SK-N-SH (cell line): ENCODE data around the gene PRKCB. TPM values are rescaled to one million over a fixed set of nuclear protein-coding genes. Genes with fewer than 3 reads are reported as not detected.

ENCODE experiments used
- CTCF ChIA-PET: fragments of 300-600, 350-600 bp; formaldehyde crosslinking; extraction: SDS; loops from one replicate; lab custom pipeline; 2021; lab: Yijun Ruan, JAX
- POLR2A ChIA-PET: fragments of 350-600 bp; sonication (Branson Sonifier 250); formaldehyde crosslinking; extraction: SDS; loops from one replicate; lab custom pipeline; 2020; ENCODE audit warnings: antibody characterized with exemption, inconsistent platforms; lab: Yijun Ruan, JAX
- DNase-seq: peaks from one replicate; pipeline ENCODE4 v3.0.0; 2012
- H2AFZ ChIP-seq: fragments of 200-600 bp; sonication (generic); 2 replicates; pipeline ENCODE4 v1.8.1; 2016; ENCODE audit warnings: antibody characterized with exemption, mild to moderate bottlenecking, low read depth
- H3F3A ChIP-seq: fragments of 200-600 bp; sonication (generic); replicated peaks from 2 replicates; pipeline ENCODE3; 2016; ENCODE audit warnings: antibody characterized with exemption, mild to moderate bottlenecking; ENCODE audit not compliant: insufficient read depth
- H3K27ac ChIP-seq, 2 experiments: fragments of 200-500 bp in 1 of 2; fragments of 200-600 bp in 1 of 2; sonication (Bioruptor generic) in 1 of 2; sonication (generic), shearing (Covaris generic) in 1 of 2; 2 replicates each; pipeline versions ENCODE4 v1.5.1 to v1.6.1; 2014 to 2016; ENCODE audit warnings: low read depth in 2 of 2, inconsistent platforms in 1 of 2, low read length in 1 of 2, mild to moderate bottlenecking in 1 of 2, mixed read lengths in 1 of 2
- H3K27me3 ChIP-seq: fragments of 200-600 bp; sonication (generic), shearing (Covaris generic); 2 replicates; pipeline ENCODE4 v1.6.1; 2016; ENCODE audit warnings: mixed run types; ENCODE audit not compliant: insufficient read depth
- H3K36me3 ChIP-seq, 2 experiments: fragments of 200-500 bp in 1 of 2; fragments of 200-600 bp in 1 of 2; sonication (Bioruptor generic) in 1 of 2; sonication (generic) in 1 of 2; replicated peaks in 1 of 2; 2 replicates each; pipeline versions ENCODE3 to v1.5.1; 2014 to 2016; ENCODE audit warnings: low read length in 1 of 2, mild to moderate bottlenecking in 1 of 2; ENCODE audit not compliant: insufficient read depth in 2 of 2, control insufficient read depth in 1 of 2
- H3K4me1 ChIP-seq, 2 experiments: fragments of 200-500 bp in 1 of 2; fragments of 200-600 bp in 1 of 2; sonication (Bioruptor generic) in 1 of 2; sonication (generic), shearing (Covaris generic) in 1 of 2; 2 replicates each; pipeline versions ENCODE4 v1.5.1 to v1.6.1; 2014 to 2016; ENCODE audit warnings: low read depth in 1 of 2, low read length in 1 of 2, mixed run types in 1 of 2; ENCODE audit not compliant: insufficient read depth in 2 of 2, control insufficient read depth in 1 of 2
- H3K4me2 ChIP-seq: fragments of 200-600 bp; sonication (generic), shearing (Covaris generic); 2 replicates; pipeline ENCODE4 v1.6.1; 2017; ENCODE audit warnings: mixed run types
- H3K4me3 ChIP-seq, 2 experiments: fragments of 200-500 bp in 1 of 2; fragments of 200-600 bp in 1 of 2; sonication (Bioruptor generic) in 1 of 2; sonication (generic), shearing (Covaris generic) in 1 of 2; 2 replicates each; pipeline versions ENCODE4 v1.5.1 to v1.8.1; 2014 to 2016; ENCODE audit warnings: low read depth in 2 of 2, inconsistent platforms in 1 of 2, low read length in 1 of 2, mild to moderate bottlenecking in 1 of 2, mixed read lengths in 1 of 2, moderate library complexity in 1 of 2
- H3K79me2 ChIP-seq: fragments of 200-600 bp; sonication (generic); 2 replicates; pipeline ENCODE4 v1.8.1; 2017; ENCODE audit warnings: mild to moderate bottlenecking; ENCODE audit not compliant: insufficient read depth
- H3K9ac ChIP-seq: fragments of 200-600 bp; sonication (generic); 2 replicates; pipeline ENCODE4 v1.6.1; 2017; ENCODE audit warnings: mixed run types
- H3K9me2 ChIP-seq: fragments of 200-600 bp; sonication (generic); 2 replicates; pipeline ENCODE4 v1.6.1; 2017; ENCODE audit warnings: mixed run types
- H3K9me3 ChIP-seq: fragments of 200-600 bp; sonication (generic); 2 replicates; pipeline ENCODE4 v1.6.1; 2017; ENCODE audit warnings: mixed run types, mild to moderate bottlenecking, moderate library complexity
- H4K20me1 ChIP-seq: fragments of 200-600 bp; sonication (generic); 2 replicates; pipeline ENCODE4 v1.6.1; 2017; ENCODE audit warnings: mild to moderate bottlenecking, mixed run types; ENCODE audit not compliant: insufficient read depth
- CHD2 ChIP-seq: fragments of 150-350 bp; IDR thresholded peaks from 2 replicates; pipeline ENCODE4 v1.6.1; 2018; ENCODE audit warnings: low read length; ENCODE audit not compliant: partially characterized antibody
- ELF1 ChIP-seq: IDR thresholded peaks from 2 replicates; pipeline ENCODE4 v1.4.0; 2012
- EP300 ChIP-seq, 2 experiments: IDR thresholded peaks; 2 replicates each; pipeline versions ENCODE4 v1.4.0 to v1.6.1; 2012; ENCODE audit warnings: borderline replicate concordance in 1 of 2, low read depth in 1 of 2, low read length in 1 of 2
- EZH2phosphoT487 ChIP-seq: fragments of 200-600 bp; sonication (generic); IDR thresholded peaks from 2 replicates; pipeline ENCODE4 v1.6.1; 2017; ENCODE audit warnings: low read depth, mixed run types, mild to moderate bottlenecking, antibody characterized with exemption, moderate library complexity, borderline replicate concordance
- FOXJ3 ChIP-seq: sonication (generic); formaldehyde crosslinking; IDR thresholded peaks from 2 replicates; pipeline ENCODE4 v1.5.1; 2020; ENCODE audit warnings: mild to moderate bottlenecking, missing genetic modification reagents
- JUND ChIP-seq: IDR thresholded peaks from 2 replicates; pipeline ENCODE4 v1.4.0; 2012
- MEF2A ChIP-seq: IDR thresholded peaks from 2 replicates; pipeline ENCODE4 v1.4.0; 2012; ENCODE audit warnings: low read depth, borderline replicate concordance
- NFIC ChIP-seq: IDR thresholded peaks from 2 replicates; pipeline ENCODE4 v1.4.0; 2012; ENCODE audit warnings: borderline replicate concordance
- NRF1 ChIP-seq: IDR thresholded peaks from 2 replicates; pipeline ENCODE4 v1.6.1; 2012; ENCODE audit warnings: low read depth, mild to moderate bottlenecking, low read length
- RAD21 ChIP-seq: IDR thresholded peaks from 2 replicates; pipeline ENCODE4 v1.6.1; 2012; ENCODE audit warnings: mild to moderate bottlenecking, low read length
- RFX5 ChIP-seq: IDR thresholded peaks from 2 replicates; pipeline ENCODE4 v1.6.1; 2012; ENCODE audit warnings: mild to moderate bottlenecking, improper control_type of control experiment, low read length
- RXRA ChIP-seq: IDR thresholded peaks from 2 replicates; pipeline ENCODE4 v1.4.0; 2012; ENCODE audit warnings: low read depth, mild to moderate bottlenecking, borderline replicate concordance
- SMC3 ChIP-seq: IDR thresholded peaks from 2 replicates; pipeline ENCODE4 v1.6.1; 2012; ENCODE audit warnings: low read depth, low read length, improper control_type of control experiment
- TAF1 ChIP-seq: IDR thresholded peaks from 2 replicates; pipeline ENCODE4 v1.6.1; 2012; ENCODE audit warnings: low read depth, mild to moderate bottlenecking, low read length, moderate library complexity, borderline replicate concordance
- TCF12 ChIP-seq: IDR thresholded peaks from 2 replicates; pipeline ENCODE4 v1.4.0; 2012
- TEAD4 ChIP-seq: IDR thresholded peaks from 2 replicates; pipeline ENCODE4 v1.4.0; 2012; ENCODE audit warnings: mild to moderate bottlenecking, borderline replicate concordance; ENCODE audit not compliant: insufficient read depth
- ZBTB33 ChIP-seq: IDR thresholded peaks from 2 replicates; pipeline ENCODE4 v1.4.0; 2012; ENCODE audit warnings: low read depth, borderline replicate concordance
- WGBS: methylation state at CpG from one replicate; pipeline ENCODE4 v1.1.6; 2017; ENCODE audit warnings: low lambda C conversion rate; 5-methylcytosine and 5-hydroxymethylcytosine counted together
- polyA plus RNA-seq, 3 experiments: library from polyadenylated mRNA; depleted of rRNA; stranded (reverse); fragments of >200 nt; gene quantifications; 2 replicates each; pipeline ENCODE4 v1.2.3, GENCODE V29; 2012
- TF ChIP-seq, protein P1 (sequence below): IDR thresholded peaks from 2 replicates; pipeline ENCODE4 v1.6.1; 2012; ENCODE audit warnings: mild to moderate bottlenecking, low read depth, low read length, moderate library complexity
- TF ChIP-seq, protein P2 (sequence below): IDR thresholded peaks from 2 replicates; pipeline ENCODE4 v1.4.0; 2012; ENCODE audit warnings: low read depth

PRKCB gene
- polyA plus RNA-seq, 1 of the 3 experiments (the other 2 are of a cell fraction): 0.12 TPM

GRCh38 chr16:24113115-24113745 lies 277.4 kb downstream of the PRKCB start (continued):
- TF ChIP-seq, protein P1, sequence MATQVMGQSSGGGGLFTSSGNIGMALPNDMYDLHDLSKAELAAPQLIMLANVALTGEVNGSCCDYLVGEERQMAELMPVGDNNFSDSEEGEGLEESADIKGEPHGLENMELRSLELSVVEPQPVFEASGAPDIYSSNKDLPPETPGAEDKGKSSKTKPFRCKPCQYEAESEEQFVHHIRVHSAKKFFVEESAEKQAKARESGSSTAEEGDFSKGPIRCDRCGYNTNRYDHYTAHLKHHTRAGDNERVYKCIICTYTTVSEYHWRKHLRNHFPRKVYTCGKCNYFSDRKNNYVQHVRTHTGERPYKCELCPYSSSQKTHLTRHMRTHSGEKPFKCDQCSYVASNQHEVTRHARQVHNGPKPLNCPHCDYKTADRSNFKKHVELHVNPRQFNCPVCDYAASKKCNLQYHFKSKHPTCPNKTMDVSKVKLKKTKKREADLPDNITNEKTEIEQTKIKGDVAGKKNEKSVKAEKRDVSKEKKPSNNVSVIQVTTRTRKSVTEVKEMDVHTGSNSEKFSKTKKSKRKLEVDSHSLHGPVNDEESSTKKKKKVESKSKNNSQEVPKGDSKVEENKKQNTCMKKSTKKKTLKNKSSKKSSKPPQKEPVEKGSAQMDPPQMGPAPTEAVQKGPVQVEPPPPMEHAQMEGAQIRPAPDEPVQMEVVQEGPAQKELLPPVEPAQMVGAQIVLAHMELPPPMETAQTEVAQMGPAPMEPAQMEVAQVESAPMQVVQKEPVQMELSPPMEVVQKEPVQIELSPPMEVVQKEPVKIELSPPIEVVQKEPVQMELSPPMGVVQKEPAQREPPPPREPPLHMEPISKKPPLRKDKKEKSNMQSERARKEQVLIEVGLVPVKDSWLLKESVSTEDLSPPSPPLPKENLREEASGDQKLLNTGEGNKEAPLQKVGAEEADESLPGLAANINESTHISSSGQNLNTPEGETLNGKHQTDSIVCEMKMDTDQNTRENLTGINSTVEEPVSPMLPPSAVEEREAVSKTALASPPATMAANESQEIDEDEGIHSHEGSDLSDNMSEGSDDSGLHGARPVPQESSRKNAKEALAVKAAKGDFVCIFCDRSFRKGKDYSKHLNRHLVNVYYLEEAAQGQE: no peak
- no peak for TF ChIP-seq NRF1

DNA sequence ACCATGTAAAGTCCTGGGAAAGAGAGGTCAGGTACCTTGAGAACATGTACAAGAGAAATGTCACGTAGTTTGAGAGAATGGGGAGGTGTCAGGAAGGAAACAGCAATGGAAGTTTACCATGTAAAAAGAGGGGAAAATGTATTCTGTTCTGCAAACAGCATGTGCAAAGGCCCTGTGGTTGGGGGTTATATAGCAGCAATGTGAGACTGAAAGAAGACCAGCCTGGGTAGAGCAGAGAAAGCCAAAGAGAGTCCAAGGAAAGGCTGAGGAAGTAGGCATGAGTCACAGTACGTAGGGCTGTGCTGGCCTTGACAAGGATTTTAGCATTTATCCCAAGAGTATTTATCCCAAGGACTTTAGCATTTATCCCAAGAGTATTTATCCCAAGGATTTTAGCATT lies 279.1 kb downstream of the PRKCB start:
- H3K9me2 ChIP-seq: no peaks in the 10 kb centered on the region
- no peaks in the 10 kb centered on the region for H3F3A ChIP-seq
- WGBS: 15% methylated on average over 2 of the region's 2 CpGs
- no peaks in the 10 kb centered on the region for H4K20me1 ChIP-seq
- H3K4me1 ChIP-seq: peaks cover 0 to 5% of the 10 kb centered on the region in 2 experiments; a peak in 1 of 4 replicates
- H3K27me3 ChIP-seq: no peaks in the 10 kb centered on the region
- no peak overlapping the region for H3K4me3 ChIP-seq
- CTCF ChIA-PET: no interaction called here
- no peak for DNase-seq
- no peaks in the 10 kb centered on the region for H3K36me3 ChIP-seq
- no peak overlapping the region for H3K9ac ChIP-seq
- no peaks in the 10 kb centered on the region for H3K9me3 ChIP-seq
- no peak overlapping the region for H3K4me2 ChIP-seq
- TF ChIP-seq TAF1 (no peak), FOXJ3 (CRISPR knock-in tag) (no peak), ELF1 (no peak), JUND (no peak), RAD21 (no peak), CHD2 (no peak), EP300 (IDR thresholded peaks at IDR 0.05; ENCODE audit: borderline replicate concordance in 1 of 2, low read depth in 1 of 2, low read length in 1 of 2) (no peak), TCF12 (no peak), NFIC (no peak), ZBTB33 (no peak), RXRA (no peak), MEF2A (no peak), SMC3 (no peak), NRF1 (no peak), EZH2phosphoT487 (no peak), RFX5 (no peak), TEAD4 (no peak)
- TF ChIP-seq, protein P2, sequence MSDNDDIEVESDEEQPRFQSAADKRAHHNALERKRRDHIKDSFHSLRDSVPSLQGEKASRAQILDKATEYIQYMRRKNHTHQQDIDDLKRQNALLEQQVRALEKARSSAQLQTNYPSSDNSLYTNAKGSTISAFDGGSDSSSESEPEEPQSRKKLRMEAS: no peak
- TF ChIP-seq, protein P1: no peak
- TF ChIP-seq, all 33 proteins: peak for 0
- Histone ChIP-seq H3K27ac (no peak overlapping the region), H3K79me2 (no peaks in the 10 kb centered on the region), H2AFZ (no peak overlapping the region)
- POLR2A ChIA-PET: no interaction called here
